GM18951 (cell line): ENCODE data around the gene R3HDM1.
"Not testable (repeated sequence)": the region's sequence is repeated elsewhere in the genome, so short reads cannot be mapped to it uniquely, and the experiment has no call there.

ENCODE experiments used
- POLR2A ChIP-seq: IDR thresholded peaks from 4 replicates; pipeline ENCODE4 v1.6.1; 2011; ENCODE audit warnings: mild to moderate bottlenecking; ENCODE audit not compliant: insufficient read length, insufficient read depth; ENCODE audit errors: extremely low read depth
- in situ Hi-C: fragments of 300-500 bp; cut with MboI; formaldehyde crosslinking; loops from one replicate; pipeline ENCODE4 v1.12.0; 2022; ENCODE audit warnings: low sequenced_read_pairs, mixed read lengths, inconsistent platforms; ENCODE audit not compliant: unreplicated experiment

Gene R3HDM1

GRCh38 chr2:135641156-135642068 lies 110.1 kb downstream of the R3HDM1 start:
- TF ChIP-seq POLR2A, result no peak
- in situ Hi-C loops, result no loop called here

GRCh38 chr2:135647836-135648579 lies 116.7 kb downstream of the R3HDM1 start:
- in situ Hi-C loops, result no loop called here
- TF ChIP-seq POLR2A, result no peak

GRCh38 chr2:135650721-135651120 lies 119.4 kb downstream of the R3HDM1 start:
- no peak for TF ChIP-seq POLR2A
- in situ Hi-C loops, result no loop called here

- TF ChIP-seq POLR2A, result no peak
- in situ Hi-C loops, result no loop called here
These were observed 120.4 kb downstream of the R3HDM1 start for GRCh38 chr2:135651717-135652116.

GRCh38 chr2:135654239-135654638 lies 123.0 kb downstream of the R3HDM1 start:
- in situ Hi-C loops, result not testable (repeated sequence)

- no peak for TF ChIP-seq POLR2A
- in situ Hi-C loops, result no loop called here
These were observed 126.7 kb downstream of the R3HDM1 start for GRCh38 chr2:135657806-135658582.

GRCh38 chr2:135662088-135662487 lies 130.8 kb downstream of the R3HDM1 start:
- in situ Hi-C loops, result no loop called here
- no peak for TF ChIP-seq POLR2A

- in situ Hi-C loops, result no loop called here
These were observed 131.9 kb downstream of the R3HDM1 start for GRCh38 chr2:135663148-135663700.

GRCh38 chr2:135664623-135665068 lies 133.4 kb downstream of the R3HDM1 start:
- in situ Hi-C loops, result no loop called here
- no peak for TF ChIP-seq POLR2A

More at GRCh38 chr2:135663148-135663700, 131.9 kb downstream of the R3HDM1 start:
- TF ChIP-seq POLR2A, result no peak

GRCh38 chr2:135667045-135667444 lies 135.8 kb downstream of the R3HDM1 start:
- no peak for TF ChIP-seq POLR2A
- in situ Hi-C loops, result no loop called here

- in situ Hi-C loops, result no loop called here
- TF ChIP-seq POLR2A, result no peak
These were observed 143.2 kb downstream of the R3HDM1 start for GRCh38 chr2:135674453-135674852.

- TF ChIP-seq POLR2A, result no peak
- in situ Hi-C loops, result no loop called here
These were observed 144.7 kb downstream of the R3HDM1 start for GRCh38 chr2:135676031-135676430.

- no peak for TF ChIP-seq POLR2A
- in situ Hi-C loops, result no loop called here
These were observed 147.8 kb downstream of the R3HDM1 start for GRCh38 chr2:135679125-135679524.
